ENCODE results near the gene GNAI3. TPM values are rescaled to one million over a fixed set of nuclear protein-coding genes. Genes with fewer than 3 reads are reported as not detected.

The GNAI3 gene
- total and polyA plus RNA-seq, 4 donors = 2.7 to 10.4 (median 6.5) TPM

- no peak for ATAC-seq (ENCODE audit: insufficient read depth, low FRiP score)
- DNase-seq = no peak
- no peak overlapping the region for H3K9ac ChIP-seq (ENCODE audit: insufficient read depth in 1 of 2, low read length in 2 of 2)
- peaks cover under 1 to 14% (median 4%) of the 10 kb centered on the region in 4 donors for H3K36me3 ChIP-seq (ENCODE audit: control insufficient read depth in 4 of 4, insufficient read depth in 4 of 4, low read length in 4 of 4)
- H3K9me3 ChIP-seq (ENCODE audit: control insufficient read depth in 4 of 4, insufficient read depth in 3 of 4, low read length in 3 of 4) = no peaks in the 10 kb centered on the region
- TF ChIP-seq CTCF (IDR thresholded peaks at IDR 0.05; ENCODE audit: control extremely low read depth, extremely low read depth) = no peak
- 91 to 95% methylated on average over 1 of the region's 1 CpG for WGBS, 2 donors
- H3K4me1 ChIP-seq (ENCODE audit: control insufficient read depth in 5 of 5, insufficient read depth in 5 of 5, low read length in 5 of 5) = no peaks in the 10 kb centered on the region
- no peak overlapping the region for H3K27ac ChIP-seq (ENCODE audit: low read depth in 1 of 2, low read length in 1 of 2)
- no peaks in the 10 kb centered on the region for H3K27me3 ChIP-seq (ENCODE audit: control insufficient read depth in 3 of 3, insufficient read depth in 3 of 3, low read length in 2 of 3)
- H3K4me3 ChIP-seq = no peak overlapping the region
These were observed 49.7 kb downstream of the GNAI3 start for GRCh38 chr1:109598156-109598555.

- no peak overlapping the region for H3K9ac ChIP-seq (ENCODE audit: insufficient read depth in 1 of 2, low read length in 2 of 2)
- H3K4me3 ChIP-seq = no peak overlapping the region
- no peaks in the 10 kb centered on the region for H3K27me3 ChIP-seq (ENCODE audit: control insufficient read depth in 3 of 3, insufficient read depth in 3 of 3, low read length in 2 of 3)
- ATAC-seq (ENCODE audit: insufficient read depth, low FRiP score) = no peak
- DNase-seq = peak in 2 of 3 donors; percentile 40 to 42
- H3K27ac ChIP-seq (ENCODE audit: low read depth in 1 of 2, low read length in 1 of 2) = no peak overlapping the region
- no peaks in the 10 kb centered on the region for H3K4me1 ChIP-seq (ENCODE audit: control insufficient read depth in 5 of 5, insufficient read depth in 5 of 5, low read length in 5 of 5)
- no peaks in the 10 kb centered on the region for H3K9me3 ChIP-seq (ENCODE audit: control insufficient read depth in 4 of 4, insufficient read depth in 3 of 4, low read length in 3 of 4)
- 89 to 93% methylated on average over 5 of the region's 5 CpGs for WGBS, 2 donors
- TF ChIP-seq CTCF (IDR thresholded peaks at IDR 0.05; ENCODE audit: control extremely low read depth, extremely low read depth) = no peak
- peaks cover 0 to 9% (median under 1%) of the 10 kb centered on the region in 4 donors for H3K36me3 ChIP-seq (ENCODE audit: control insufficient read depth in 4 of 4, insufficient read depth in 4 of 4, low read length in 4 of 4)
These were observed 50.2 kb downstream of the GNAI3 start for GRCh38 chr1:109598655-109599054.

GRCh38 chr1:109603229-109603628, 54.8 kb downstream of the GNAI3 start:
- Histone ChIP-seq H3K4me3 (no peak overlapping the region), H3K27ac (ENCODE audit: low read depth in 1 of 2, low read length in 1 of 2) (no peak overlapping the region), H3K9me3 (ENCODE audit: control insufficient read depth in 4 of 4, insufficient read depth in 3 of 4, low read length in 3 of 4) (no peaks in the 10 kb centered on the region), H3K36me3 (ENCODE audit: control insufficient read depth in 4 of 4, insufficient read depth in 4 of 4, low read length in 4 of 4) (peaks cover 0 to 4% (median 1%) of the 10 kb centered on the region in 4 donors), H3K27me3 (ENCODE audit: control insufficient read depth in 3 of 3, insufficient read depth in 3 of 3, low read length in 2 of 3) (no peaks in the 10 kb centered on the region), H3K4me1 (ENCODE audit: control insufficient read depth in 5 of 5, insufficient read depth in 5 of 5, low read length in 5 of 5) (no peaks in the 10 kb centered on the region), H3K9ac (ENCODE audit: insufficient read depth in 1 of 2, low read length in 2 of 2) (no peak overlapping the region)
- 93 to 94% methylated on average over 3 of the region's 3 CpGs for WGBS, 2 donors
- ATAC-seq (ENCODE audit: insufficient read depth, low FRiP score) = no peak
- TF ChIP-seq CTCF (IDR thresholded peaks at IDR 0.05; ENCODE audit: control extremely low read depth, extremely low read depth) = no peak
- no peak for DNase-seq

GRCh38 chr1:109605381-109605780, 57.0 kb downstream of the GNAI3 start:
- 94 to 97% methylated on average over 1 of the region's 1 CpG for WGBS, 2 donors
- no peak for TF ChIP-seq CTCF (IDR thresholded peaks at IDR 0.05; ENCODE audit: control extremely low read depth, extremely low read depth)
- H3K9me3 ChIP-seq (ENCODE audit: control insufficient read depth in 4 of 4, insufficient read depth in 3 of 4, low read length in 3 of 4) = no peaks in the 10 kb centered on the region
- peaks cover 0 to 2% (median 0%) of the 10 kb centered on the region in 4 donors for H3K36me3 ChIP-seq (ENCODE audit: control insufficient read depth in 4 of 4, insufficient read depth in 4 of 4, low read length in 4 of 4)
- no peak overlapping the region for H3K27ac ChIP-seq (ENCODE audit: low read depth in 1 of 2, low read length in 1 of 2)
- no peak for ATAC-seq (ENCODE audit: insufficient read depth, low FRiP score)
- no peak overlapping the region for H3K9ac ChIP-seq (ENCODE audit: insufficient read depth in 1 of 2, low read length in 2 of 2)
- no peak overlapping the region for H3K4me3 ChIP-seq
- no peak for DNase-seq
- H3K27me3 ChIP-seq (ENCODE audit: control insufficient read depth in 3 of 3, insufficient read depth in 3 of 3, low read length in 2 of 3) = peaks cover 0 to 2% (median 0%) of the 10 kb centered on the region in 3 donors
- H3K4me1 ChIP-seq (ENCODE audit: control insufficient read depth in 5 of 5, insufficient read depth in 5 of 5, low read length in 5 of 5) = no peaks in the 10 kb centered on the region

Data from lung (tissue), 12 donors.